GM12878 (cell line): ENCODE measurements around the gene RARG. TPM values are rescaled to one million over a fixed set of nuclear protein-coding genes. Genes with fewer than 3 reads are reported as not detected.
A peak's percentile ranks its signal among the peaks of the same experiment; 100 is the strongest.

Experiments used
- ASH2L ChIP-seq: fragments of 300-600, 200-600 bp; sonication (generic); IDR thresholded peaks from 2 replicates; pipeline ENCODE4 v1.6.1; 2017; ENCODE audit warnings: low read depth, mild to moderate bottlenecking, borderline replicate concordance
- CEBPB ChIP-seq, 2 experiments: fragments of 150-350 bp in 1 of 2; IDR thresholded peaks; 2 replicates each; pipeline ENCODE4 v1.6.1; 2012 to 2014; ENCODE audit warnings: low read depth in 2 of 2, low read length in 2 of 2, borderline replicate concordance in 1 of 2, inconsistent platforms in 1 of 2
- CHD4 ChIP-seq: fragments of 200-600 bp; sonication (generic); IDR thresholded peaks from 2 replicates; pipeline ENCODE4 v1.6.1; 2016; ENCODE audit warnings: mild to moderate bottlenecking
- CREM ChIP-seq: IDR thresholded peaks from 2 replicates; pipeline ENCODE4 v1.6.1; 2014; ENCODE audit warnings: antibody characterized with exemption, low read depth
- ESRRA ChIP-seq: IDR thresholded peaks from 2 replicates; pipeline ENCODE4 v1.6.1; 2012; ENCODE audit warnings: mild to moderate bottlenecking, low read length, improper control_type of control experiment
- EZH2 ChIP-seq: IDR thresholded peaks from 2 replicates; pipeline ENCODE4 v1.6.1; 2012; ENCODE audit warnings: low read depth, mild to moderate bottlenecking, control low read depth, inconsistent platforms, low read length, borderline replicate concordance; ENCODE audit not compliant: control insufficient read depth
- JUNB ChIP-seq: IDR thresholded peaks from 2 replicates; pipeline ENCODE4 v1.6.1; 2016; ENCODE audit warnings: antibody characterized with exemption, mild to moderate bottlenecking
- JUND ChIP-seq: IDR thresholded peaks from 2 replicates; pipeline ENCODE4 v1.6.1; 2012; ENCODE audit warnings: low read depth, mild to moderate bottlenecking, low read length, improper control_type of control experiment, moderate library complexity
- LARP7 ChIP-seq: fragments of 450-650 bp; IDR thresholded peaks from 2 replicates; pipeline ENCODE4 v1.6.1; 2017; ENCODE audit warnings: mild to moderate bottlenecking
- MEF2A ChIP-seq: IDR thresholded peaks from 2 replicates; pipeline ENCODE4 v1.6.1; 2011; ENCODE audit warnings: low read depth, mild to moderate bottlenecking, low read length, moderate library complexity; ENCODE audit not compliant: insufficient read depth
- MEF2B ChIP-seq: fragments of 450-650 bp; IDR thresholded peaks from 2 replicates; pipeline ENCODE4 v1.6.1; 2018; ENCODE audit warnings: mild to moderate bottlenecking, moderate library complexity; ENCODE audit not compliant: partially characterized antibody, poor library complexity, severe bottlenecking
- NR2C2 ChIP-seq: IDR thresholded peaks from 2 replicates; pipeline ENCODE4 v1.6.1; 2011; ENCODE audit warnings: borderline replicate concordance, low read depth; ENCODE audit not compliant: control insufficient read depth, insufficient read length
- PAX8 ChIP-seq: fragments of 450-650 bp; IDR thresholded peaks from 2 replicates; pipeline ENCODE4 v1.6.1; 2017; ENCODE audit warnings: mild to moderate bottlenecking, moderate library complexity
- POLR2AphosphoS2 ChIP-seq: IDR thresholded peaks from 2 replicates; pipeline ENCODE4 v1.6.1; 2011; ENCODE audit warnings: low read depth, mild to moderate bottlenecking, low read length, improper control_type of control experiment, moderate library complexity
- RELA ChIP-seq: fragments of 450-650 bp; IDR thresholded peaks from 2 replicates; pipeline ENCODE4 v1.8.0; 2014; ENCODE audit warnings: borderline replicate concordance; ENCODE audit not compliant: partially characterized antibody
- SREBF1 ChIP-seq: IDR thresholded peaks from 2 replicates; pipeline ENCODE4 v1.6.1; 2012; ENCODE audit warnings: mild to moderate bottlenecking, low read length
- SUZ12 ChIP-seq: fragments of 200-600 bp; sonication (generic); IDR thresholded peaks from one replicate; pipeline ENCODE4 v1.6.1; 2018; ENCODE audit warnings: antibody characterized with exemption, mild to moderate bottlenecking; ENCODE audit not compliant: unreplicated experiment
- TAF1 ChIP-seq: IDR thresholded peaks from 2 replicates; pipeline ENCODE4 v1.6.1; 2011; ENCODE audit warnings: mild to moderate bottlenecking, low read depth, low read length, borderline replicate concordance
- TARDBP ChIP-seq: IDR thresholded peaks from 2 replicates; pipeline ENCODE4 v1.6.1; 2016; ENCODE audit warnings: borderline replicate concordance
- TCF12 ChIP-seq: IDR thresholded peaks from 2 replicates; pipeline ENCODE4 v1.6.1; 2011; ENCODE audit warnings: low read depth, mild to moderate bottlenecking, low read length
- ZBTB40 ChIP-seq: fragments of 450-650 bp; IDR thresholded peaks from 2 replicates; pipeline ENCODE4 v1.6.1; 2016; ENCODE audit warnings: mild to moderate bottlenecking, moderate library complexity, borderline replicate concordance
- ZNF217 ChIP-seq: fragments of 450-650 bp; IDR thresholded peaks from 2 replicates; pipeline ENCODE4 v1.6.1; 2017; ENCODE audit warnings: antibody characterized with exemption, mild to moderate bottlenecking
- ZNF274 ChIP-seq: IDR thresholded peaks from one replicate; pipeline ENCODE4 v1.8.0; 2011; ENCODE audit not compliant: insufficient read length, insufficient read depth
- polyA plus RNA-seq, 11 experiments: library from polyadenylated mRNA; depleted of rRNA in 4 of 11; unstranded in 6 of 11; stranded (reverse) in 5 of 11; fragments of >200 nt; fragmentation: Nextera tagmentation in 4 of 11; fragmentation: Illumina TruSeq in 1 of 11; extraction: Ambion mirVana in 4 of 11; extraction: Trizol in 1 of 11; gene quantifications; 1 replicate in 1 of 11; 2 replicates in 10 of 11; pipeline versions ENCODE4 v1.2.1 to v1.2.3, GENCODE V29; 2011 to 2016; ENCODE audit warnings: inconsistent platforms in 2 of 11, missing spikeins in 2 of 11, low read depth in 1 of 11
- total RNA-seq, 4 experiments: library from RNA; depleted of rRNA in 3 of 4; stranded (reverse); fragments of >200 nt in 3 of 4; fragmentation: Illumina TruSeq in 1 of 4; extraction: Trizol in 1 of 4; gene quantifications; 2 replicates each; pipeline versions ENCODE4 v1.2.1 to v1.2.3, GENCODE V29; 2013 to 2021
- TF ChIP-seq, protein P1 (sequence below): fragments of 450-650 bp; IDR thresholded peaks from 2 replicates; pipeline ENCODE4 v1.6.1; 2018; ENCODE audit warnings: mild to moderate bottlenecking, low read depth, moderate library complexity; ENCODE audit not compliant: partially characterized antibody

The RARG gene
- total and polyA plus RNA-seq, 10 of the 15 experiments (the other 5 are each of a cell fraction or from before 2014, with no cell fraction given) = 0.27 to 8.1 (median 4.1) TPM

DNA sequence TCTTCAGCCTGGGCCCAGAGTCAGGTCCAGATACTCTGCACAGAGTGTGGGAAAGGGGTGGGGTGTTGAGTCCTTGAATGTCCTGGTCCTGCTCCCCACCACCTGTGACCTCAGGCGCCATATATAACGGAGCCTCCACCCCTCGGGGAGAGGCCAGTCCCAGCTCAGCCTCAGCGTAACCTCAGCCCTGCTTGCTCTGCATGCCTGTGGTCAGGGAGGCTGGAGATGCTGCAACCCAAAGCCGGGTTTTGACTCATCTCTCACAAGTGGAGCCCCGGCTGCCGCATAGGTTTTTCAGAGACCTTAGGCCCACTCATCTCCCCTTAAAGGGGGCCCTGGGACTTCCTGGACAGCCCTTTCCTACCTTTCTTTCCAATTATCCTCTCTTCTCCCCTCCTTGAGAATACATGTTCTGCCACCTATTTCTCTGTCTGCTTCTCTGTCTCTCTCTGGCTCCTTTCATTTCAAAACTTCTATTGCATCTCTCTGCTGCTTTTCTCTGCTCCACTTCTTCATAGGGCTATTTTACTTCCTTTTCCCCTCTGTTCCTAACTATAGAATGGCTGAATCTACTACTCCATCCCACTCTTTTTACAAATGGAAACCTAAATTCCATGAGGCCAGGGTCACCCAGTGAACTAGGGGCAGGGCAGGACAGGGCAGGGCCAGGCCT is 26.1 kb downstream of the RARG start (continued):
- no peak for TF ChIP-seq ZBTB40
- TF ChIP-seq ASH2L = no peak
- TF ChIP-seq MEF2A = peak; percentile 78
- TF ChIP-seq ZNF217 = no peak
- TF ChIP-seq PAX8 = no peak
- peak; percentile 2 for TF ChIP-seq RELA
- no peak for TF ChIP-seq SUZ12
- TF ChIP-seq JUNB = peak; percentile 88
- TF ChIP-seq LARP7 = no peak
- TF ChIP-seq ESRRA = no peak
- no peak for TF ChIP-seq EZH2
- TF ChIP-seq POLR2AphosphoS2 = no peak
- TF ChIP-seq SREBF1 = no peak
- TF ChIP-seq TCF12 = peak; percentile 81; the same call in 1 of the 2 replicates
- peak in 1 of 2 experiments; percentile 51; a peak in 1 of 4 replicates for TF ChIP-seq CEBPB (IDR thresholded peaks at IDR 0.05; ENCODE audit: borderline replicate concordance in 1 of 2, low read depth in 2 of 2, low read length in 2 of 2)
- TF ChIP-seq TAF1 = peak; percentile 38; the same call in 1 of the 2 replicates
- TF ChIP-seq, protein P1, sequence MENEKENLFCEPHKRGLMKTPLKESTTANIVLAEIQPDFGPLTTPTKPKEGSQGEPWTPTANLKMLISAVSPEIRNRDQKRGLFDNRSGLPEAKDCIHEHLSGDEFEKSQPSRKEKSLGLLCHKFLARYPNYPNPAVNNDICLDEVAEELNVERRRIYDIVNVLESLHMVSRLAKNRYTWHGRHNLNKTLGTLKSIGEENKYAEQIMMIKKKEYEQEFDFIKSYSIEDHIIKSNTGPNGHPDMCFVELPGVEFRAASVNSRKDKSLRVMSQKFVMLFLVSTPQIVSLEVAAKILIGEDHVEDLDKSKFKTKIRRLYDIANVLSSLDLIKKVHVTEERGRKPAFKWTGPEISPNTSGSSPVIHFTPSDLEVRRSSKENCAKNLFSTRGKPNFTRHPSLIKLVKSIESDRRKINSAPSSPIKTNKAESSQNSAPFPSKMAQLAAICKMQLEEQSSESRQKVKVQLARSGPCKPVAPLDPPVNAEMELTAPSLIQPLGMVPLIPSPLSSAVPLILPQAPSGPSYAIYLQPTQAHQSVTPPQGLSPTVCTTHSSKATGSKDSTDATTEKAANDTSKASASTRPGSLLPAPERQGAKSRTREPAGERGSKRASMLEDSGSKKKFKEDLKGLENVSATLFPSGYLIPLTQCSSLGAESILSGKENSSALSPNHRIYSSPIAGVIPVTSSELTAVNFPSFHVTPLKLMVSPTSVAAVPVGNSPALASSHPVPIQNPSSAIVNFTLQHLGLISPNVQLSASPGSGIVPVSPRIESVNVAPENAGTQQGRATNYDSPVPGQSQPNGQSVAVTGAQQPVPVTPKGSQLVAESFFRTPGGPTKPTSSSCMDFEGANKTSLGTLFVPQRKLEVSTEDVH = no peak
- TF ChIP-seq MEF2B = peak; percentile 67
- TF ChIP-seq CHD4 = no peak
- TF ChIP-seq ZNF274 = no peak
- peak; percentile 82; the same call in 1 of the 2 replicates for TF ChIP-seq CREM
- TF ChIP-seq TARDBP = no peak
- TF ChIP-seq JUND = peak; percentile 80; the same call in 1 of the 2 replicates
- TF ChIP-seq NR2C2 = no peak
